GM13977 (cell line): ENCODE results near the gene JUN.

ENCODE experiments used
- DNase-seq: peaks from one replicate; pipeline ENCODE4 v3.0.0; 2012; ENCODE audit warnings: low spot score
- CTCF ChIP-seq: IDR thresholded peaks from 2 replicates; pipeline ENCODE4 v1.5.1; 2012; ENCODE audit warnings: mild to moderate bottlenecking, control low read depth; ENCODE audit not compliant: insufficient read depth; ENCODE audit errors: extremely low read depth, missing control alignments
- in situ Hi-C: fragments of 300-500 bp; cut with MboI; formaldehyde crosslinking; loops from one replicate; pipeline ENCODE4 v1.12.0; 2022; ENCODE audit warnings: low sequenced_read_pairs, low pct_unique_long_range_greater_than_20kb, mixed read lengths, inconsistent platforms; ENCODE audit not compliant: unreplicated experiment

JUN gene

DNA sequence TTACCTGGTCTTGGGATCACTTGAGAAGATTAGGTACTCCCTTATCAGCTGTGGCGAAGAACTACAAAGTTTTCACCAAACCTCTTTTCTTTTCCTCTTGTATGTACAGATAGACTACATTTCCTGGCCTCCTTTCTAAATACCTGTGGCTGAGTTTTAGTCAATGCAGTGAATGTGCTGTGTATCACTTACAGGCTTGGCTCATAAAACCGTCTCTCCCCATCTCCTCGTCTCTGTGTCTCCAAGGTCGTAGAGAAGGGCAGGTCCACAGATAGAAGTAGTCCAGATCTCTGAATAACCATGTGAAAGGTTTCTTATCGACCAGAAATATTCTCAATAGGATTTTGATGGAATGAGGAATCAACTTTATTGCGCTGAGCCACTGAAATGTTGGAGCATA, 9.0 kb upstream of the JUN start:
- in situ Hi-C loops, result loop anchor here (25.0 kb wide), 1 partner anchor 494 kb away; the partner anchor contains the start of gene FGGY
- TF ChIP-seq CTCF, result no peak
- no peak for DNase-seq

GRCh38 chr1:58791106-58791505, 7.3 kb upstream of the JUN start:
- DNase-seq, result no peak
- TF ChIP-seq CTCF, result no peak
- in situ Hi-C loops, result loop anchor here (25.0 kb wide), 1 partner anchor 496 kb away; the partner anchor contains the start of gene FGGY

DNA sequence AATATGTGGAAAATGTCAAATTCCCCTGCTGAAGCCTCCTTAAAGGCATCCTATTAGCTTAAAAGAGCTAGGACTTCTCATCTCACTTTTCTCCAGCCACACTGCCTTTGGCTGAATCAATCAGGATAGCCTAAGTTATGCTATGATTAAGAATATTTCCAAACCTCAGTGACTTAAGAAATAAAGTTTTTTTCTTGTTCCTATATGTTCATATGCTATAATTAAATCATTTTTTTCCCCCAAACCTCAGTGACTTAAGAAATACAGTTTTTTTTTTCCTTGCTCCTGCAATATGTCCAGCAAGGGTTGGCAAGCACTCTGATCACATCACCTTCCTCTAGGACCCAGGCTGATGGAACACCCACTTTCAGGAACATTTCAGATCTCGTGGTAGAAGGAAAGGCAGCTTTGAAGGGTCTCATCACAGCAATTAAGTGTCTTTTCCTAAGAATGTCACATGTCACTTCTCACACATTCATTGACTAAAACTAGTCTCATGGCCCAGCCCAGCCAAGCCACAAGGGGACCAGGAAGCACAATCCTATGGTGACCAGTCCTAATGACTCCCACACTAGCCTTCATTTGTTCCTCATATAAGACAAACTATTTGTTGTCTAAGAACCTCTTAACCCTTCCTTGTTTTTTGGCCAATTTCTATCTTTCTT, 6.3 kb upstream of the JUN start:
- in situ Hi-C loops, result loop anchor here (25.0 kb wide), 1 partner anchor 497 kb away; the partner anchor contains the start of gene FGGY
- no peak for DNase-seq
- no peak for TF ChIP-seq CTCF

DNA sequence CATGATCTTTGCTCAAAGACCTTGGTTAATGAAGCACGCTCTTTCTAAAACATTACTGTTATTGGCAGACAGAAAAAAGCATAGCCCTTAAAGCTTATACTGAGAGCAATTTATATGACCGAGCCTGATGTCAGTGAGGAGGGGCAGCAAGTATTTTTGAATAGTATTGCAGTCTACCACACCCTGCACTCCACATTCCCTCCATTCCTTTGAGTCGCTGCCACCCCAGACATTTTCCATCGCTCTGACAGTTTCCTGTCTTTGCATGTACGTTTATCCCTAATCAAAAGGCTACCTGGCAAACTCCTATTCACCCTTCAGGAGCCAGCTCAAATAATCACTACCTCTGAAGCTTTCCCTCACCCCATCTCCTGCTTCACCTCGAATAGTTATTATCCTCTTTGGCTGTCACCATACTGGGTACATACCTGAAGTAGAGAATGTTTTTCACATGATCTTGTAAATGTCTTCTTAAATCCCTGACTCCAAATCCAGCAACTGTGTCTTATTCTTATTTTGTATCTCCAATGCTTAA, 5.5 kb upstream of the JUN start:
- no peak for TF ChIP-seq CTCF
- in situ Hi-C loops, result loop anchor here (25.0 kb wide), 1 partner anchor 498 kb away; the partner anchor contains the start of gene FGGY

GRCh38 chr1:58788259-58788658, 4.4 kb upstream of the JUN start:
- in situ Hi-C loops, result loop anchor here (25.0 kb wide), 1 partner anchor 499 kb away; the partner anchor contains the start of gene FGGY
- DNase-seq, result no peak
- no peak for TF ChIP-seq CTCF

More for the DNA sequence above, 5.5 kb upstream of the JUN start:
- no peak for DNase-seq

DNA sequence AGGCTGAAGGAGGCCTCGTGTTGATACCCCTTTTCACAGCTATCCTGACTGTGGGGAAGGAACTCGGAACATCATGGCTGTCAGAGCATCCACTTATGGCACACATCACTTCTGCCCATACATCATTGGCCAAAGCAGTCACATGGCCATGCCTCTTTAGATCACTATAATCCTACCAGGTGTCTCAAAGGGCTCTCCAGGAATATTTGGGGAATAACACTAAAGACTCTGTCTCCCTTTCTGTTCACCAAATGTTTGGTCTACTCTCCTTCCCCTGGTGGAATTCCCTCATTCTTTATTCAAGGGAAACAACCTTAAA, 3.0 kb upstream of the JUN start:
- no peak for DNase-seq
- in situ Hi-C loops, result loop anchor here (25.0 kb wide), 1 partner anchor 500 kb away; the partner anchor contains the start of gene FGGY
- no peak for TF ChIP-seq CTCF
